HepG2 (cell line): ENCODE data around the gene DOCK4. TPM values are rescaled to one million over a fixed set of nuclear protein-coding genes. Genes with fewer than 3 reads are reported as not detected.

Source experiments
- ATAC-seq: fragments of 200-7000 bp; cut with Tn5 transposase; 3 replicates; pipeline ENCODE4 v1.9.1; 2020; ENCODE audit warnings: mild to moderate bottlenecking, moderate library complexity
- BruUV-seq: library from RNA; stranded (reverse); fragments of 400-500 nt; replicated peaks from 2 replicates; lab custom pipeline; 2021; lab: Mats Ljungman, UMichigan
- CTCF ChIA-PET: fragments of 300-600 bp; formaldehyde crosslinking; extraction: SDS; loops from one replicate; lab custom pipeline; 2021; ENCODE audit warnings: low total read pairs, inconsistent platforms, low intra/inter-chr PET ratio; lab: Yijun Ruan, JAX
- POLR2A ChIA-PET: fragments of 350-600 bp; sonication (Branson Sonifier 250); formaldehyde crosslinking; loops from one replicate; lab custom pipeline; 2020; ENCODE audit warnings: antibody characterized with exemption, inconsistent platforms; lab: Yijun Ruan, JAX
- DNase-seq: peaks from one replicate; pipeline ENCODE4 v3.0.0-alpha.2; 2015; ENCODE audit warnings: low spot score
- FAIRE-seq: peaks from 3 replicates; lab custom pipeline; 2011; peaks lifted over from hg19 to GRCh38; lab: Jason Lieb, UNC
- H2AFZ ChIP-seq: one replicate; pipeline ENCODE4 v1.6.1; 2011; ENCODE audit warnings: low read length, inconsistent platforms
- H3K27ac ChIP-seq: fragments of 300-600 bp; 3 replicates; pipeline ENCODE4 v1.8.0; 2011; ENCODE audit warnings: mixed run types, mild to moderate bottlenecking, mixed read lengths, low read length, inconsistent platforms; ENCODE audit not compliant: insufficient read depth; ENCODE audit errors: extremely low read length
- H3K27me3 ChIP-seq, 2 experiments: fragments of 200-600 bp in 1 of 2; 2 replicates in 1 of 2; 3 replicates in 1 of 2; pipeline versions ENCODE4 v1.6.0 to v1.8.0; 2011; ENCODE audit warnings: low read length in 2 of 2, mild to moderate bottlenecking in 2 of 2, moderate library complexity in 2 of 2, inconsistent platforms in 1 of 2; ENCODE audit not compliant: insufficient read depth in 2 of 2, control insufficient read depth in 1 of 2
- H3K36me3 ChIP-seq, 2 experiments: fragments of 200-600 bp in 1 of 2; replicated peaks in 1 of 2; 2 replicates in 1 of 2; 3 replicates in 1 of 2; pipeline versions ENCODE4 v1.5.1 to v1.8.0; 2011; ENCODE audit warnings: low read length in 2 of 2, inconsistent platforms in 1 of 2; ENCODE audit not compliant: insufficient read depth in 2 of 2, control insufficient read depth in 1 of 2
- H3K4me1 ChIP-seq: 2 replicates; pipeline ENCODE4 v1.5.1; 2012; ENCODE audit warnings: low read length, inconsistent platforms; ENCODE audit not compliant: insufficient read depth
- H3K4me2 ChIP-seq: 2 replicates; pipeline ENCODE4 v1.6.0; 2011; ENCODE audit warnings: low read depth, low read length, inconsistent platforms
- H3K4me3 ChIP-seq, 3 experiments: fragments of 200-600 bp in 1 of 3; sonication (generic), shearing (Covaris generic) in 1 of 3; replicated peaks in 1 of 3; 2 replicates each; pipeline ENCODE4 v1.5.1; 2011 to 2016; ENCODE audit warnings: low read length in 3 of 3, inconsistent platforms in 2 of 3, low read depth in 2 of 3, mild to moderate bottlenecking in 2 of 3, control low read depth in 1 of 3, mixed read lengths in 1 of 3; ENCODE audit not compliant: insufficient read depth in 1 of 3
- H3K79me2 ChIP-seq: one replicate; pipeline ENCODE4 v1.6.1; 2011; ENCODE audit warnings: low read length, inconsistent platforms; ENCODE audit not compliant: insufficient read depth
- H3K9ac ChIP-seq: 2 replicates; pipeline ENCODE4 v1.6.0; 2011; ENCODE audit warnings: mild to moderate bottlenecking, low read depth, low read length, inconsistent platforms; ENCODE audit not compliant: insufficient read depth
- H3K9me3 ChIP-seq: 2 replicates; pipeline ENCODE4 v1.5.1; 2012; ENCODE audit warnings: mild to moderate bottlenecking, low read length
- H4K20me1 ChIP-seq: 2 replicates; pipeline ENCODE4 v1.6.0; 2011; ENCODE audit warnings: inconsistent platforms, mild to moderate bottlenecking, low read length, moderate library complexity; ENCODE audit not compliant: insufficient read depth
- ARNTL ChIP-seq: sonication (generic); formaldehyde crosslinking; IDR thresholded peaks from 2 replicates; pipeline ENCODE4 v1.4.0; 2020; ENCODE audit warnings: mild to moderate bottlenecking, missing genetic modification reagents
- IKZF5 ChIP-seq: IDR thresholded peaks from 2 replicates; pipeline ENCODE4 v1.6.1; 2018; ENCODE audit warnings: missing genetic modification reagents, mild to moderate bottlenecking, missing compliant biosample characterization
- MAFK ChIP-seq, 2 experiments: IDR thresholded peaks in 1 of 2; conservative IDR thresholded peaks in 1 of 2; 2 replicates each; pipeline ENCODE4 v1.6.1; 2011; ENCODE audit warnings: improper control_type of control experiment in 2 of 2, low read length in 2 of 2
- NCOR1 ChIP-seq: fragments of 200-600 bp; sonication (generic); IDR thresholded peaks from 2 replicates; pipeline ENCODE4 v1.7.0; 2017; ENCODE audit warnings: antibody characterized with exemption, low read length, borderline replicate concordance
- REXO4 ChIP-seq: sonication (generic); formaldehyde crosslinking; IDR thresholded peaks from 2 replicates; pipeline ENCODE4 v1.8.0; 2022; ENCODE audit warnings: missing genetic modification reagents, mild to moderate bottlenecking, borderline replicate concordance
- SATB2 ChIP-seq: sonication (generic); formaldehyde crosslinking; IDR thresholded peaks from 2 replicates; pipeline ENCODE4 v1.5.0; 2020; ENCODE audit warnings: missing genetic modification reagents
- TOE1 ChIP-seq: sonication (generic); formaldehyde crosslinking; IDR thresholded peaks from 2 replicates; pipeline ENCODE4 v1.4.0; 2020; ENCODE audit warnings: mild to moderate bottlenecking, missing genetic modification reagents
- ZBTB46 ChIP-seq: sonication (generic); formaldehyde crosslinking; IDR thresholded peaks from 2 replicates; pipeline ENCODE4 v1.4.0; 2020; ENCODE audit warnings: mild to moderate bottlenecking, missing genetic modification reagents, borderline replicate concordance
- ZMAT5 ChIP-seq: sonication (generic); formaldehyde crosslinking; IDR thresholded peaks from 2 replicates; pipeline ENCODE4 v1.5.0; 2020; ENCODE audit warnings: mild to moderate bottlenecking, low read depth, missing genetic modification reagents, borderline replicate concordance
- ZNF180 ChIP-seq: sonication (generic); formaldehyde crosslinking; IDR thresholded peaks from 2 replicates; pipeline ENCODE4 v1.4.0; 2020; ENCODE audit warnings: low read depth, missing genetic modification reagents, borderline replicate concordance
- ZNF550 ChIP-seq: sonication (generic); formaldehyde crosslinking; IDR thresholded peaks from 2 replicates; pipeline ENCODE4 v1.4.0; 2020; ENCODE audit warnings: mild to moderate bottlenecking, missing genetic modification reagents, borderline replicate concordance
- ZNF556 ChIP-seq: sonication (generic); formaldehyde crosslinking; IDR thresholded peaks from 2 replicates; pipeline ENCODE4 v1.4.0; 2020; ENCODE audit warnings: mild to moderate bottlenecking, missing genetic modification reagents, borderline replicate concordance
- ZNF616 ChIP-seq: sonication (generic); formaldehyde crosslinking; IDR thresholded peaks from 2 replicates; pipeline ENCODE4 v1.5.0; 2020; ENCODE audit warnings: low read depth, mild to moderate bottlenecking, missing genetic modification reagents
- WGBS: methylation state at CpG from one replicate; pipeline ENCODE4 v1.1.6; 2017; ENCODE audit warnings: low lambda C conversion rate; 5-methylcytosine and 5-hydroxymethylcytosine counted together
- in situ Hi-C: cut with HindIII; loops from 2 replicates; pipeline ENCODE4 v1.10.0; 2017; ENCODE audit warnings: low pct_unique_long_range_greater_than_20kb; ENCODE audit not compliant: extremely low pct_ligation_motif_present
- intact Hi-C: fragments of 100-400 bp; cut with micrococcal nuclease; formaldehyde crosslinking; loops from one replicate; pipeline ENCODE4 v1.10.0; 2022; ENCODE audit not compliant: unreplicated experiment
- polyA plus RNA-seq, 8 experiments: library from polyadenylated mRNA; depleted of rRNA in 3 of 8; stranded (reverse) in 7 of 8; unstranded in 1 of 8; fragments of >200 nt; fragmentation: Illumina TruSeq in 4 of 8; extraction: Trizol in 4 of 8; gene quantifications; 2 replicates each; pipeline versions ENCODE4 v1.2.1 to v1.2.3, GENCODE V29; 2011 to 2016; ENCODE audit warnings: low read depth in 4 of 8, missing spikeins in 1 of 8, mixed read lengths in 1 of 8; ENCODE audit not compliant: insufficient read depth in 1 of 8
- total RNA-seq, 5 experiments: library from RNA; depleted of rRNA; stranded (reverse); fragments of >200 nt; fragmentation: Illumina TruSeq; extraction: Trizol; gene quantifications; 2 replicates each; pipeline ENCODE4 v1.2.3, GENCODE V29; 2016; ENCODE audit warnings: low read depth in 1 of 5

DOCK4 gene
- total and polyA plus RNA-seq, 2 of the 13 experiments (the other 11 are each of a cell fraction or from before 2014, with no cell fraction given), result 13.5 to 17.4 TPM

GRCh38 chr7:111788286-111789047 lies 417.7 kb downstream of the DOCK4 start:
- in situ Hi-C loops, result no loop called here
- ATAC-seq (no peak), FAIRE-seq (no peak), DNase-seq (no peak)
- POLR2A ChIA-PET, result no interaction called here
- CTCF ChIA-PET, result no interaction called here
- H4K20me1 ChIP-seq, result no peaks in the 10 kb centered on the region
- H3K4me3 ChIP-seq, result no peak overlapping the region
- no peaks in the 10 kb centered on the region for H3K79me2 ChIP-seq
- peaks cover 10% of the 10 kb centered on the region for H3K4me1 ChIP-seq
- no peak overlapping the region for H3K9ac ChIP-seq
- H3K36me3 ChIP-seq, result peaks cover 0 to 4% of the 10 kb centered on the region in 2 experiments; a peak in 1 of 5 replicates
- intact Hi-C loops, result no loop called here
- H3K27me3 ChIP-seq, result no peaks in the 10 kb centered on the region
- no peak overlapping the region for H3K27ac ChIP-seq
- no TSS peak for BruUV-seq
- TF ChIP-seq ZNF550 (CRISPR knock-in tag), result no peak
- TF ChIP-seq ARNTL (CRISPR knock-in tag), result no peak
- no peak for TF ChIP-seq IKZF5 (CRISPR knock-in tag)
- TF ChIP-seq SATB2 (CRISPR knock-in tag), result no peak
- TF ChIP-seq TOE1 (CRISPR knock-in tag), result no peak
- no peak for TF ChIP-seq MAFK (conservative IDR thresholded peaks at IDR 0.05 in 1 of 2, IDR thresholded peaks at IDR 0.05 in 1 of 2; ENCODE audit: low read length in 2 of 2)
- no peak for TF ChIP-seq ZNF180 (CRISPR knock-in tag)
- no peak for TF ChIP-seq REXO4 (CRISPR knock-in tag)
- no peak for TF ChIP-seq ZBTB46 (CRISPR knock-in tag)
- TF ChIP-seq NCOR1, result no peak
- no peak for TF ChIP-seq ZNF616 (CRISPR knock-in tag)
- TF ChIP-seq ZMAT5 (CRISPR knock-in tag), result no peak
- no peak for TF ChIP-seq ZNF556
- H3K4me2 ChIP-seq, result no peak overlapping the region
- H3K9me3 ChIP-seq, result no peaks in the 10 kb centered on the region
- no peak overlapping the region for H2AFZ ChIP-seq
- 96% methylated on average over 9 of the region's 9 CpGs for WGBS
